Left ventricle myocardium inferior (tissue), 1 donor: ENCODE data around the gene ACAP1. TPM values are rescaled to one million over a fixed set of nuclear protein-coding genes. Genes with fewer than 3 reads are reported as not detected.

Source experiments
- DNase-seq: peaks from one replicate; pipeline ENCODE4 v3.0.0-alpha.2; 2020
- H3K27ac ChIP-seq: fragments of 200-600 bp; replicated peaks from 2 replicates; pipeline ENCODE4 v1.8.0; 2021
- H3K27me3 ChIP-seq: fragments of 200-600 bp; 2 replicates; pipeline ENCODE4 v1.8.0; 2021; ENCODE audit warnings: low read depth
- H3K36me3 ChIP-seq: fragments of 200-600 bp; 2 replicates; pipeline ENCODE4 v1.8.0; 2021
- H3K4me1 ChIP-seq: fragments of 200-600 bp; 2 replicates; pipeline ENCODE4 v1.8.0; 2021
- H3K4me3 ChIP-seq: fragments of 200-600 bp; 2 replicates; pipeline ENCODE4 v1.8.0; 2021; ENCODE audit warnings: mild to moderate bottlenecking, moderate library complexity
- H3K9me3 ChIP-seq: fragments of 200-600 bp; replicated peaks from 2 replicates; pipeline ENCODE4 v1.8.0; 2021
- CTCF ChIP-seq: fragments of 200-600 bp; IDR thresholded peaks from 2 replicates; pipeline ENCODE4 v1.8.0; 2021; ENCODE audit warnings: antibody characterized with exemption, mild to moderate bottlenecking, borderline replicate concordance
- intact Hi-C: fragments of 100-400 bp; cut with micrococcal nuclease; formaldehyde crosslinking; loops from one replicate; pipeline ENCODE4 v1.11.0; 2022
- total RNA-seq: library from RNA; stranded (reverse); fragmentation: NEBNext Ultra II Directional; extraction: Animal tissue kit (Norgen Biotek cat#: 25700); gene quantifications from one replicate; pipeline ENCODE4 v1.2.1, GENCODE V29; 2021
- donor health status: DM: no; HTN: yes; CAD: no; lungs with severe emphysema.

ACAP1 gene
- total RNA-seq, 1 donor from 2014 or later: 13.4 TPM

- TF ChIP-seq CTCF: peak; percentile 94
- peak overlapping the region; percentile 50 for H3K4me3 ChIP-seq
- no peaks in the 10 kb centered on the region for H3K9me3 ChIP-seq
- peaks cover 56% of the 10 kb centered on the region for H3K4me1 ChIP-seq
- intact Hi-C loops: no loop called here
- H3K27ac ChIP-seq: peak overlapping the region; percentile 87
- DNase-seq: peak; percentile 86
- no peaks in the 10 kb centered on the region for H3K36me3 ChIP-seq
- peaks cover 47% of the 10 kb centered on the region for H3K27me3 ChIP-seq
Observed at GRCh38 chr17:7296189-7296861, 40.0 kb upstream of the ACAP1 start.

- no peak for TF ChIP-seq CTCF
- intact Hi-C loops: no loop called here
Observed at GRCh38 chr17:7304179-7304578, 32.1 kb upstream of the ACAP1 start.

GRCh38 chr17:7306911-7307685 lies 29.2 kb upstream of the ACAP1 start, which contains the start of gene EIF5A:
Gene EIF5A (plus strand): TSS chr17:7307628. CDS start chr17:7309636, 2,008 bp downstream.
- DNase-seq: peak; percentile 100
- Histone ChIP-seq H3K9me3 (no peaks in the 10 kb centered on the region), H3K4me1 (peaks cover 50% of the 10 kb centered on the region), H3K36me3 (peaks cover 29% of the 10 kb centered on the region), H3K27me3 (no peaks in the 10 kb centered on the region), H3K4me3 (peak within 1 kb of the TSS; percentile 97), H3K27ac (peak within 1 kb of the TSS; percentile 99)
- no peak for TF ChIP-seq CTCF
- intact Hi-C loops: no loop called here

More at GRCh38 chr17:7304179-7304578, 32.1 kb upstream of the ACAP1 start:
- Histone ChIP-seq H3K4me3 (no peak overlapping the region), H3K27me3 (no peaks in the 10 kb centered on the region), H3K27ac (no peak overlapping the region), H3K36me3 (no peaks in the 10 kb centered on the region), H3K9me3 (no peaks in the 10 kb centered on the region), H3K4me1 (peaks cover 23% of the 10 kb centered on the region)
- no peak for DNase-seq

- no peaks in the 10 kb centered on the region for H3K9me3 ChIP-seq
- TF ChIP-seq CTCF: peak; percentile 37
- peak overlapping the region; percentile 99 for H3K27ac ChIP-seq
- peak overlapping the region; percentile 97 for H3K4me3 ChIP-seq
- H3K27me3 ChIP-seq: no peaks in the 10 kb centered on the region
- H3K36me3 ChIP-seq: peaks cover 37% of the 10 kb centered on the region
- peaks cover 59% of the 10 kb centered on the region for H3K4me1 ChIP-seq
- intact Hi-C loops: no loop called here
- DNase-seq: peak; percentile 59
Observed at GRCh38 chr17:7307686-7308624, 28.4 kb upstream of the ACAP1 start.
